HCT116 (cell line): Measurements from ENCODE around the gene CPLX3. TPM values are rescaled to one million over a fixed set of nuclear protein-coding genes. Genes with fewer than 3 reads are reported as not detected.
A peak's percentile ranks its signal among the peaks of the same experiment; 100 is the strongest.
"Not testable (repeated sequence)": the region's sequence is repeated elsewhere in the genome, so short reads cannot be mapped to it uniquely, and the experiment has no call there.

ENCODE experiments used
- ATAC-seq: fragments of 200-7000 bp; cut with Tn5 transposase; 2 replicates; pipeline ENCODE4 v1.9.1; 2020; ENCODE audit warnings: mild to moderate bottlenecking, moderate library complexity
- BruUV-seq: library from RNA; stranded (reverse); fragments of 400-500 nt; replicated peaks from 2 replicates; lab custom pipeline; 2021; lab: Mats Ljungman, UMichigan
- CTCF ChIA-PET: fragments of 300-600 bp; sonication (Branson Sonifier 250); formaldehyde crosslinking; loops from one replicate; lab custom pipeline; 2021; ENCODE audit warnings: antibody characterized with exemption; lab: Charles Lee
- POLR2A ChIA-PET: fragments of 300-600, 350-600 bp; sonication (Branson Sonifier 250); formaldehyde crosslinking; loops from one replicate; lab custom pipeline; 2021; ENCODE audit warnings: antibody characterized with exemption; lab: Charles Lee
- RAD21 ChIA-PET, 2 experiments: fragments of 300-600 bp; sonication (Branson Sonifier 250); formaldehyde crosslinking; loops; one replicate each; lab custom pipeline; 2023; ENCODE audit warnings: low total read pairs in 2 of 2; ENCODE audit not compliant: uncharacterized antibody in 2 of 2, unreplicated experiment in 2 of 2, low non-redundant PET in 1 of 2; lab: Charles Lee
- DNase-seq: peaks from one replicate; pipeline ENCODE4 v3.0.0-alpha.2; 2010; ENCODE audit warnings: low read depth, low spot score
- H2AFZ ChIP-seq: fragments of 200-600 bp; shearing (Covaris generic), sonication (generic); 2 replicates; pipeline ENCODE4 v1.6.1; 2017; ENCODE audit warnings: low read depth, mixed run types, mixed read lengths, antibody characterized with exemption, low read length; ENCODE audit not compliant: poor library complexity, severe bottlenecking
- H3K27ac ChIP-seq: 2 replicates; pipeline ENCODE4 v1.5.1; 2012; ENCODE audit warnings: low read depth, low read length
- H3K27me3 ChIP-seq: fragments of 200-600 bp; sonication (generic); 2 replicates; pipeline ENCODE4 v1.6.1; 2016; ENCODE audit warnings: mixed run types, low read length, mixed read lengths; ENCODE audit not compliant: insufficient read depth
- H3K36me3 ChIP-seq, 2 experiments: fragments of 200-500 bp in 1 of 2; fragments of 200-600 bp in 1 of 2; sonication (Bioruptor generic) in 1 of 2; sonication (generic) in 1 of 2; 2 replicates each; pipeline versions ENCODE4 v1.5.1 to v1.6.1; 2014 to 2016; ENCODE audit warnings: low read length in 2 of 2, inconsistent platforms in 1 of 2, mixed read lengths in 1 of 2, mixed run types in 1 of 2; ENCODE audit not compliant: insufficient read depth in 2 of 2, control insufficient read depth in 1 of 2
- H3K4me1 ChIP-seq, 2 experiments: fragments of 200-600 bp in 1 of 2; sonication (generic) in 1 of 2; 2 replicates each; pipeline versions ENCODE4 v1.5.1 to v1.6.1; 2012 to 2017; ENCODE audit warnings: low read length in 2 of 2, inconsistent platforms in 1 of 2, mild to moderate bottlenecking in 1 of 2, mixed read lengths in 1 of 2, mixed run types in 1 of 2, moderate library complexity in 1 of 2; ENCODE audit not compliant: insufficient read depth in 2 of 2, control insufficient read depth in 1 of 2
- H3K4me2 ChIP-seq: fragments of 200-600 bp; sonication (generic); 2 replicates; pipeline ENCODE4 v1.6.1; 2017; ENCODE audit warnings: mixed run types, low read length, mixed read lengths
- H3K4me3 ChIP-seq, 2 experiments: fragments of 200-600 bp in 1 of 2; sonication (generic) in 1 of 2; replicated peaks in 1 of 2; 2 replicates each; pipeline ENCODE4 v1.5.1; 2011 to 2016; ENCODE audit warnings: low read length in 2 of 2, control low read depth in 1 of 2, low read depth in 1 of 2, mild to moderate bottlenecking in 1 of 2, mixed read lengths in 1 of 2, mixed run types in 1 of 2
- H3K79me2 ChIP-seq: fragments of 200-600 bp; sonication (generic); 2 replicates; pipeline ENCODE4 v1.6.1; 2017; ENCODE audit warnings: mild to moderate bottlenecking, mixed run types, low read length, moderate library complexity, mixed read lengths; ENCODE audit not compliant: insufficient read depth
- H3K9ac ChIP-seq: fragments of 200-600 bp; sonication (generic); 2 replicates; pipeline ENCODE4 v1.6.1; 2016; ENCODE audit warnings: low read length, mixed read lengths
- H3K9me2 ChIP-seq: fragments of 200-600 bp; sonication (generic), shearing (Covaris generic); 2 replicates; pipeline ENCODE4 v1.6.1; 2017; ENCODE audit warnings: mixed run types, mild to moderate bottlenecking, moderate library complexity; ENCODE audit not compliant: insufficient read depth
- H3K9me3 ChIP-seq, 2 experiments: fragments of 200-500 bp in 1 of 2; fragments of 200-600 bp in 1 of 2; sonication (Bioruptor generic) in 1 of 2; sonication (generic) in 1 of 2; 2 replicates each; pipeline ENCODE4 v1.6.1; 2014 to 2017; ENCODE audit warnings: low read length in 2 of 2, mixed read lengths in 2 of 2, inconsistent platforms in 1 of 2, low read depth in 1 of 2, mild to moderate bottlenecking in 1 of 2, mixed run types in 1 of 2, moderate library complexity in 1 of 2; ENCODE audit not compliant: control insufficient read depth in 1 of 2, insufficient read depth in 1 of 2
- H4K20me1 ChIP-seq: fragments of 200-600 bp; sonication (generic), shearing (Covaris generic); 2 replicates; pipeline ENCODE4 v1.6.1; 2017; ENCODE audit warnings: mixed run types, mild to moderate bottlenecking, moderate library complexity; ENCODE audit not compliant: insufficient read depth
- CBX3 ChIP-seq: IDR thresholded peaks from 2 replicates; pipeline ENCODE4 v1.6.1; 2012; ENCODE audit warnings: low read depth
- EZH2phosphoT487 ChIP-seq: fragments of 200-600 bp; IDR thresholded peaks from 2 replicates; pipeline ENCODE4 v1.6.1; 2018; ENCODE audit warnings: antibody characterized with exemption, borderline replicate concordance
- FOSL1 ChIP-seq: IDR thresholded peaks from 2 replicates; pipeline ENCODE4 v1.6.1; 2012; ENCODE audit warnings: low read depth
- JUND ChIP-seq: IDR thresholded peaks from 2 replicates; pipeline ENCODE4 v1.6.1; 2012
- POLR2A ChIP-seq: IDR thresholded peaks from 2 replicates; pipeline ENCODE4 v1.7.0; 2011; ENCODE audit warnings: borderline replicate concordance; ENCODE audit not compliant: insufficient read depth, insufficient read length; ENCODE audit errors: extremely low read depth
- POLR2AphosphoS5 ChIP-seq: IDR thresholded peaks from 2 replicates; pipeline ENCODE4 v1.6.1; 2011; ENCODE audit warnings: mild to moderate bottlenecking, low read depth, low read length, moderate library complexity
- REST ChIP-seq: IDR thresholded peaks from 2 replicates; pipeline ENCODE4 v1.6.1; 2012; ENCODE audit warnings: low read depth
- SIN3A ChIP-seq: IDR thresholded peaks from 2 replicates; pipeline ENCODE4 v1.6.1; 2012; ENCODE audit warnings: low read depth
- SP1 ChIP-seq: IDR thresholded peaks from 2 replicates; pipeline ENCODE4 v1.6.1; 2012; ENCODE audit warnings: low read depth
- SRF ChIP-seq: IDR thresholded peaks from 2 replicates; pipeline ENCODE4 v1.6.1; 2012; ENCODE audit warnings: low read depth
- ZFX ChIP-seq: fragments of 450-650 bp; IDR thresholded peaks from 2 replicates; pipeline ENCODE4 v1.6.1; 2017
- intact Hi-C: fragments of 100-400 bp; cut with micrococcal nuclease; formaldehyde crosslinking; loops from 2 replicates; pipeline ENCODE4 v1.10.0; 2022
- total RNA-seq: library from RNA; stranded (reverse); gene quantifications from one replicate; pipeline ENCODE4 v1.2.1, GENCODE V29; 2021; ENCODE audit not compliant: unreplicated experiment
- TF ChIP-seq, protein P1 (sequence below), 3 experiments: fragments of 200-600 bp in 1 of 3; sonication (generic) in 1 of 3; IDR thresholded peaks in 2 of 3; conservative IDR thresholded peaks in 1 of 3; 2 replicates each; pipeline ENCODE4 v1.5.1; 2012 to 2017; ENCODE audit warnings: low read depth in 2 of 3, low read length in 2 of 3, antibody characterized with exemption in 1 of 3, borderline replicate concordance in 1 of 3, control low read depth in 1 of 3, mild to moderate bottlenecking in 1 of 3, mixed read lengths in 1 of 3, mixed run types in 1 of 3, moderate library complexity in 1 of 3; ENCODE audit not compliant: insufficient read depth in 1 of 3

The CPLX3 gene
- total RNA-seq, 1 experiment from 2014 or later: not detected

GRCh38 chr15:74785194-74786032 lies 41.0 kb upstream of the CPLX3 start:
- H3K36me3 ChIP-seq: peaks cover 0 to 5% of the 10 kb centered on the region in 2 experiments; a peak in 2 of 4 replicates
- H3K27ac ChIP-seq: no peak overlapping the region
- H3K27me3 ChIP-seq: no peaks in the 10 kb centered on the region
- H3K4me1 ChIP-seq: peaks cover 25 to 50% of the 10 kb centered on the region in 2 experiments
- no peaks in the 10 kb centered on the region for H3K9me3 ChIP-seq
- peaks cover 3% of the 10 kb centered on the region; the same call in 1 of the 2 replicates for H4K20me1 ChIP-seq
- peaks cover 77% of the 10 kb centered on the region for H3K79me2 ChIP-seq
- ChIA-PET POLR2A (no interaction called here), CTCF (no interaction called here), RAD21 (no interaction called here)
- H2AFZ ChIP-seq: no peak overlapping the region
- no peak overlapping the region for H3K4me3 ChIP-seq
- H3K4me2 ChIP-seq: no peak overlapping the region
- DNase-seq (no peak), ATAC-seq (no peak)
- no peaks in the 10 kb centered on the region for H3K9me2 ChIP-seq
- BruUV-seq: no TSS peak
- TF ChIP-seq SIN3A: no peak
- TF ChIP-seq, protein P1, sequence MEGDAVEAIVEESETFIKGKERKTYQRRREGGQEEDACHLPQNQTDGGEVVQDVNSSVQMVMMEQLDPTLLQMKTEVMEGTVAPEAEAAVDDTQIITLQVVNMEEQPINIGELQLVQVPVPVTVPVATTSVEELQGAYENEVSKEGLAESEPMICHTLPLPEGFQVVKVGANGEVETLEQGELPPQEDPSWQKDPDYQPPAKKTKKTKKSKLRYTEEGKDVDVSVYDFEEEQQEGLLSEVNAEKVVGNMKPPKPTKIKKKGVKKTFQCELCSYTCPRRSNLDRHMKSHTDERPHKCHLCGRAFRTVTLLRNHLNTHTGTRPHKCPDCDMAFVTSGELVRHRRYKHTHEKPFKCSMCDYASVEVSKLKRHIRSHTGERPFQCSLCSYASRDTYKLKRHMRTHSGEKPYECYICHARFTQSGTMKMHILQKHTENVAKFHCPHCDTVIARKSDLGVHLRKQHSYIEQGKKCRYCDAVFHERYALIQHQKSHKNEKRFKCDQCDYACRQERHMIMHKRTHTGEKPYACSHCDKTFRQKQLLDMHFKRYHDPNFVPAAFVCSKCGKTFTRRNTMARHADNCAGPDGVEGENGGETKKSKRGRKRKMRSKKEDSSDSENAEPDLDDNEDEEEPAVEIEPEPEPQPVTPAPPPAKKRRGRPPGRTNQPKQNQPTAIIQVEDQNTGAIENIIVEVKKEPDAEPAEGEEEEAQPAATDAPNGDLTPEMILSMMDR (IDR thresholded peaks at IDR 0.05 in 2 of 3, conservative IDR thresholded peaks at IDR 0.05 in 1 of 3; ENCODE audit: borderline replicate concordance in 1 of 3, insufficient read depth in 1 of 3, low read depth in 2 of 3, low read length in 2 of 3): no peak
- no peak for TF ChIP-seq JUND
- TF ChIP-seq ZFX: no peak
- no peak for TF ChIP-seq EZH2phosphoT487
- no peak for TF ChIP-seq SRF
- TF ChIP-seq FOSL1: no peak
- no peak for TF ChIP-seq REST
- TF ChIP-seq POLR2AphosphoS5: no peak
- no peak for TF ChIP-seq CBX3
- no peak for TF ChIP-seq POLR2A
- TF ChIP-seq SP1: no peak
- intact Hi-C loops: loop anchor here (10.0 kb wide), 1 partner anchor 419 kb away; the partner anchor contains the start of gene C15orf39
- no peak overlapping the region for H3K9ac ChIP-seq

DNA sequence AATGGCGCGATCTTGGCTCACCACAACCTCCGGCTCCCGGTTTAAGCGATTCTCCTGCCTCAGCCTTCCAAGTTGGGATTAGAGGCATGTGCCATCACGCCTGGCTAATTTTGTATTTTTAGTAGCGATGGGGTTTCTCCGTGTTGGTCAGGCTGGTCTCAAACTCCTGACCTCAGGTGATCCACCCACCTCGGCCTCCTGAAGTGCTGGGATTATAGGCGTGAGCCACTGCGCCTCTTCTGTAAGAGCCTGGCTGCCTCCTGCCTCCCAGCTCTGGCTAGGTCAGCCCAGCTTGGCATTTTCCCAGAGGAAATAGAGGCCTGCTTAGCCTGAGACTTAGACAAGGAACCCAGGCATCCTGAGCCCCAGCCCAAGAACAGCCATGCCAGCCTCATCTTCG lies 40.3 kb upstream of the CPLX3 start:
- H3K4me3 ChIP-seq, H3K4me2 ChIP-seq, H3K27ac ChIP-seq, DNase-seq, H3K9me3 ChIP-seq, H3K27me3 ChIP-seq, H3K9me2 ChIP-seq, POLR2A ChIA-PET, ATAC-seq, H3K9ac ChIP-seq, H2AFZ ChIP-seq, RAD21 ChIA-PET, H4K20me1 ChIP-seq, H3K36me3 ChIP-seq: not testable (repeated sequence)
- BruUV-seq: TSS peak; percentile 28
- Histone ChIP-seq H3K4me1 (peaks cover 25 to 49% of the 10 kb centered on the region in 2 experiments), H3K79me2 (peaks cover 84% of the 10 kb centered on the region)
- intact Hi-C loops: loop anchor here (10.0 kb wide), 1 partner anchor 419 kb away; the partner anchor contains the start of gene C15orf39
- CTCF ChIA-PET: interaction anchor here (2.7 kb wide), 1 partner anchor 14 kb away, joined by 12 read pairs; no protein-coding TSS in a partner anchor
